IMR-90 (cell line): ENCODE measurements around the gene TSGA10. TPM values are rescaled to one million over a fixed set of nuclear protein-coding genes. Genes with fewer than 3 reads are reported as not detected.

ENCODE experiments used
- ATAC-seq: fragments of 200-7000 bp; cut with Tn5 transposase; 2 replicates; pipeline ENCODE4 v1.9.1; 2020; ENCODE audit warnings: low read depth, mild to moderate bottlenecking, moderate library complexity
- BruUV-seq: library from RNA; stranded (reverse); fragments of 400-500 nt; replicated peaks from 2 replicates; lab custom pipeline; 2021; lab: Mats Ljungman, UMichigan
- CTCF ChIA-PET: fragments of 300-600 bp; formaldehyde crosslinking; extraction: SDS; loops from one replicate; lab custom pipeline; 2021; ENCODE audit warnings: antibody characterized with exemption; lab: Yijun Ruan, JAX
- POLR2A ChIA-PET: fragments of 300-600 bp; sonication (Branson Sonifier 250); formaldehyde crosslinking; loops from one replicate; lab custom pipeline; 2022; ENCODE audit warnings: antibody characterized with exemption; ENCODE audit not compliant: unreplicated experiment; lab: Charles Lee
- DNase-seq: peaks from one replicate; pipeline ENCODE4 v3.0.0; 2013
- H2AFZ ChIP-seq: replicated peaks from 2 replicates; pipeline ENCODE3; 2013; ENCODE audit warnings: low read length, mild to moderate bottlenecking; ENCODE audit not compliant: poor library complexity
- H2AK5ac ChIP-seq: 2 replicates; pipeline ENCODE4 v1.6.1; 2013; ENCODE audit warnings: low read depth, low read length, inconsistent platforms
- H2AK9ac ChIP-seq: replicated peaks from 2 replicates; pipeline ENCODE3; 2013; ENCODE audit warnings: mild to moderate bottlenecking, low read depth, low read length, moderate library complexity; ENCODE audit not compliant: poor library complexity
- H2BK120ac ChIP-seq: 2 replicates; pipeline ENCODE4 v1.6.1; 2013; ENCODE audit warnings: low read depth, low read length, inconsistent platforms
- H2BK15ac ChIP-seq: 3 replicates; pipeline ENCODE4 v1.6.1; 2013; ENCODE audit warnings: low read depth, low read length, inconsistent platforms
- H2BK20ac ChIP-seq: 2 replicates; pipeline ENCODE4 v1.6.1; 2013; ENCODE audit warnings: low read depth, mild to moderate bottlenecking, inconsistent platforms, low read length, moderate library complexity
- H2BK5ac ChIP-seq: 2 replicates; pipeline ENCODE4 v1.6.1; 2013; ENCODE audit warnings: mild to moderate bottlenecking, low read depth, low read length, inconsistent platforms; ENCODE audit not compliant: poor library complexity, severe bottlenecking
- H3K14ac ChIP-seq: replicated peaks from 2 replicates; pipeline ENCODE4 v1.6.1; 2013; ENCODE audit warnings: low read depth, low read length, inconsistent platforms
- H3K18ac ChIP-seq: 2 replicates; pipeline ENCODE4 v1.6.1; 2013; ENCODE audit warnings: low read depth, low read length, control low read depth
- H3K23ac ChIP-seq: 2 replicates; pipeline ENCODE4 v1.6.1; 2013; ENCODE audit warnings: low read depth, low read length, inconsistent platforms
- H3K27ac ChIP-seq: 2 replicates; pipeline ENCODE4 v1.5.1; 2013; ENCODE audit warnings: mild to moderate bottlenecking, control low read depth, low read length; ENCODE audit not compliant: insufficient read depth
- H3K27me3 ChIP-seq: 2 replicates; pipeline ENCODE4 v1.6.1; 2013; ENCODE audit warnings: low read length; ENCODE audit not compliant: control insufficient read depth, insufficient read depth
- H3K36me3 ChIP-seq: 2 replicates; pipeline ENCODE4 v1.6.1; 2013; ENCODE audit warnings: low read length, mixed read lengths; ENCODE audit not compliant: control insufficient read depth, insufficient read depth
- H3K4ac ChIP-seq: 2 replicates; pipeline ENCODE4 v1.6.1; 2013; ENCODE audit warnings: low read depth, low read length, inconsistent platforms
- H3K4me1 ChIP-seq: 2 replicates; pipeline ENCODE4 v1.6.1; 2013; ENCODE audit warnings: low read length, mixed read lengths; ENCODE audit not compliant: control insufficient read depth, insufficient read depth
- H3K4me2 ChIP-seq: 2 replicates; pipeline ENCODE4 v1.6.1; 2013; ENCODE audit warnings: low read depth, mild to moderate bottlenecking, control low read depth, low read length, moderate library complexity
- H3K4me3 ChIP-seq: 2 replicates; pipeline ENCODE4 v1.5.1; 2013; ENCODE audit warnings: low read depth, mild to moderate bottlenecking, control low read depth, low read length, moderate library complexity; ENCODE audit not compliant: insufficient read depth
- H3K56ac ChIP-seq: 2 replicates; pipeline ENCODE4 v1.6.1; 2013; ENCODE audit warnings: low read length, inconsistent platforms; ENCODE audit not compliant: insufficient read depth; ENCODE audit errors: extremely low read depth
- H3K79me1 ChIP-seq, 2 experiments: 2 replicates each; pipeline ENCODE4 v1.6.1; 2013; ENCODE audit warnings: low read length in 2 of 2, inconsistent platforms in 1 of 2, low read depth in 1 of 2
- H3K9ac ChIP-seq: 2 replicates; pipeline ENCODE4 v1.6.1; 2013; ENCODE audit warnings: low read depth, low read length, control low read depth
- H3K9me1 ChIP-seq: 2 replicates; pipeline ENCODE4 v1.6.1; 2013; ENCODE audit warnings: low read length, inconsistent platforms; ENCODE audit not compliant: insufficient read depth
- H3K9me3 ChIP-seq: 2 replicates; pipeline ENCODE4 v1.6.1; 2013; ENCODE audit warnings: low read length; ENCODE audit not compliant: control insufficient read depth, insufficient read depth
- H4K20me1 ChIP-seq: 2 replicates; pipeline ENCODE4 v1.6.1; 2013; ENCODE audit warnings: low read length, inconsistent platforms; ENCODE audit not compliant: insufficient read depth
- H4K5ac ChIP-seq: 2 replicates; pipeline ENCODE4 v1.6.1; 2013; ENCODE audit warnings: mild to moderate bottlenecking, low read depth, low read length, control low read depth
- H4K8ac ChIP-seq, 2 experiments: 2 replicates each; pipeline ENCODE4 v1.6.1; 2013; ENCODE audit warnings: low read depth in 2 of 2, low read length in 2 of 2, control low read depth in 1 of 2, inconsistent platforms in 1 of 2
- H4K91ac ChIP-seq: 2 replicates; pipeline ENCODE4 v1.6.1; 2013; ENCODE audit warnings: low read depth, low read length, inconsistent platforms; ENCODE audit not compliant: insufficient read depth
- RCOR1 ChIP-seq: IDR thresholded peaks from 2 replicates; pipeline ENCODE4 v1.6.1; 2012; ENCODE audit warnings: mild to moderate bottlenecking, low read length, improper control_type of control experiment; ENCODE audit not compliant: insufficient replicate concordance
- WGBS, 2 experiments: methylation state at CpG; one replicate each; pipeline versions ENCODE4 v1.1.5 to v1.1.7; 2013; ENCODE audit warnings: missing lambda C conversion rate in 2 of 2; ENCODE audit not compliant: insufficient read length in 1 of 2; ENCODE audit errors: extremely low coverage in 2 of 2; 5-methylcytosine and 5-hydroxymethylcytosine counted together
- dilution Hi-C: fragments of 300-500 bp; cut with HindIII; formaldehyde crosslinking; loops from one replicate; pipeline ENCODE4 v1.14.3; 2018; ENCODE audit warnings: low sequenced_read_pairs; ENCODE audit not compliant: unreplicated experiment
- in situ Hi-C: fragments of 300-500 bp; cut with MboI; formaldehyde crosslinking; loops from 3 replicates; pipeline ENCODE4 v1.14.3; 2019; ENCODE audit warnings: low sequenced_read_pairs, inconsistent platforms, mixed read lengths
- intact Hi-C: fragments of 100-400 bp; cut with micrococcal nuclease; formaldehyde crosslinking; loops from 2 replicates; pipeline ENCODE4 v1.10.0; 2022
- polyA plus RNA-seq, 3 experiments: library from polyadenylated mRNA; depleted of rRNA; stranded (reverse); fragments of >200 nt; gene quantifications; 2 replicates each; pipeline ENCODE4 v1.2.3, GENCODE V29; 2012; ENCODE audit warnings: low replicate concordance in 1 of 3
- total RNA-seq: library from RNA; depleted of rRNA; stranded (reverse); fragments of >200 nt; gene quantifications from 2 replicates; pipeline ENCODE4 v1.2.3, GENCODE V29; 2012
- TF ChIP-seq, protein P1 (sequence below): fragments of 150-350 bp; IDR thresholded peaks from 2 replicates; pipeline ENCODE4 v1.6.1; 2016; ENCODE audit warnings: low read depth, mild to moderate bottlenecking, low read length, moderate library complexity, borderline replicate concordance

The TSGA10 gene
- total and polyA plus RNA-seq, 2 of the 4 experiments (the other 2 are of a cell fraction) = 0.32 to 0.54 TPM

DNA sequence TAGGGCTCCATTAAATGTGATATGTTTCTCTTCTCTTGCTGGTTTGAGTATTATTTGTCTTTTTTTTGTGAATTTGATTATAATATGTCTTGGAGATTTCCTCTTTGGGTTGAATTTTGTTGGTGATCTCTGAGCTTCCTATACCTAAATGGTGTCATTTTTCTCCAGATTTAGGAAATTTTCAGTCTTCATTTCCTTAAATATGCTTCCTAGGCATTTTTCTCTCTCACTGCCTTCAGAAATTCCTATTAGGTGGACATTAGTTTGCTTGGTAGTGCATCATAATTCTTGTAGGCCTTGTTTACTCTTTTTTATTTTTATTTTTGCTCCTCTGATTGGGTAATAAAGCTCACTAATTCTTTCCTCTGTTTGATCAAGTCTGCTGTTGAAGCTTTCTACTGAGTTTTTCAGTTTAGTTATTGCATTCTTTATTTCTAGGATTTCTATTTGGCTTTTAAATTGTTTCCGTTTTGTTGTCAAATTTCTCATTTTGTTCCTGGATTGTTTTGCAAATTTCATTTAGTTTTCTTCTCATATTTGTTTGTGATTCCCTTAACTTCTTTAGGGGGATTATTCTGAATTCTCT lies 182.1 kb downstream of the TSGA10 start:
- H3K4me2 ChIP-seq = no peak overlapping the region
- no peaks in the 10 kb centered on the region for H3K36me3 ChIP-seq
- H2AFZ ChIP-seq = no peak overlapping the region
- no peak overlapping the region for H3K18ac ChIP-seq
- no peaks in the 10 kb centered on the region for H3K4me1 ChIP-seq
- TF ChIP-seq, protein P1, sequence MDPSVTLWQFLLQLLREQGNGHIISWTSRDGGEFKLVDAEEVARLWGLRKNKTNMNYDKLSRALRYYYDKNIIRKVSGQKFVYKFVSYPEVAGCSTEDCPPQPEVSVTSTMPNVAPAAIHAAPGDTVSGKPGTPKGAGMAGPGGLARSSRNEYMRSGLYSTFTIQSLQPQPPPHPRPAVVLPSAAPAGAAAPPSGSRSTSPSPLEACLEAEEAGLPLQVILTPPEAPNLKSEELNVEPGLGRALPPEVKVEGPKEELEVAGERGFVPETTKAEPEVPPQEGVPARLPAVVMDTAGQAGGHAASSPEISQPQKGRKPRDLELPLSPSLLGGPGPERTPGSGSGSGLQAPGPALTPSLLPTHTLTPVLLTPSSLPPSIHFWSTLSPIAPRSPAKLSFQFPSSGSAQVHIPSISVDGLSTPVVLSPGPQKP = no peak
- TF ChIP-seq RCOR1 = no peak
- H4K5ac ChIP-seq = no peak overlapping the region
- no peak overlapping the region for H3K9ac ChIP-seq
- ChIA-PET CTCF (no interaction called here), POLR2A (no interaction called here)
- no peak overlapping the region for H3K14ac ChIP-seq
- BruUV-seq = no TSS peak
- no peaks in the 10 kb centered on the region for H4K20me1 ChIP-seq
- no peak overlapping the region for H2BK15ac ChIP-seq
- no peak overlapping the region for H2AK5ac ChIP-seq
- H3K23ac ChIP-seq = no peak overlapping the region
- H2AK9ac ChIP-seq = no peak overlapping the region
- ATAC-seq (no peak), DNase-seq (no peak)
- H2BK120ac ChIP-seq = no peak overlapping the region
- no peak overlapping the region for H3K4ac ChIP-seq
- no peak overlapping the region for H4K91ac ChIP-seq
- no CpG with 5 or more reads among the region's 1 CpG for WGBS, 2 experiments
- no peaks in the 10 kb centered on the region; the same call in 1 of the 2 replicates for H3K9me3 ChIP-seq
- H3K27ac ChIP-seq = no peak overlapping the region
- no peak overlapping the region for H4K8ac ChIP-seq
- H2BK20ac ChIP-seq = no peak overlapping the region
- H3K79me1 ChIP-seq = no peaks in the 10 kb centered on the region
- H3K9me1 ChIP-seq = no peaks in the 10 kb centered on the region
- dilution Hi-C loops = no loop called here
- H3K27me3 ChIP-seq = no peaks in the 10 kb centered on the region
- H3K56ac ChIP-seq = no peak overlapping the region
- no peak overlapping the region for H2BK5ac ChIP-seq
- in situ Hi-C loops = no loop called here
- intact Hi-C loops = no loop called here
- no peak overlapping the region for H3K4me3 ChIP-seq
